ELR (cell line): ENCODE data around the gene LIPI.
"Not testable (repeated sequence)": the region's sequence is repeated elsewhere in the genome, so short reads cannot be mapped to it uniquely, and the experiment has no call there.

ENCODE experiments used
- DNase-seq: peaks from one replicate; pipeline ENCODE4 v3.0.0-alpha.2; 2015; ENCODE audit warnings: low read depth

The LIPI gene

GRCh38 chr21:14210738-14211137 lies at the start of gene LIPI:
Gene LIPI, minus strand, starts transcription at chr21:14210955. Its CDS starts 110 bp downstream, at chr21:14210845.
- no peak for DNase-seq

- no peak for DNase-seq
These were observed 49.5 kb upstream of the LIPI start for GRCh38 chr21:14260174-14260764.

- peak; percentile 48 for DNase-seq
These were observed 49.0 kb upstream of the LIPI start for GRCh38 chr21:14259747-14260146.

DNA sequence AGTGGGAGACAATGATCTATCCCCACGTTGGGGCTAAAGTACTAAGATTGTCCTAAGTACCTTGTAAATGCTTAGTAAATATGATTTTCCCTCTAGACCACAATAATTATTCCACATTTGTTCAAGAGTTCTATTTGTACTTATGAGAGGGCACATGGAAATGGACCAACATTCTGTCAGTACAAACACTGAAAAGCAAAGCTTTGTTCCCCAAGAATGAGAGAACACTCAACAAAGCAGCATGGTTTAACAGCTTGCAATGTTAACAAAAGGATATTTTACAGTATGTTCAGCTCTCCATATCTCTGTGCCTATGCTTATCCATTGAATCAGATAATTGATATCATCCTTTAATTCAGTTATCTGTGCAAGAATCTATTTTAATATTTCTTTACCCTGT lies 40.6 kb upstream of the LIPI start:
- no peak for DNase-seq

GRCh38 chr21:14245711-14246110 lies 35.0 kb upstream of the LIPI start:
- DNase-seq: no peak

DNA sequence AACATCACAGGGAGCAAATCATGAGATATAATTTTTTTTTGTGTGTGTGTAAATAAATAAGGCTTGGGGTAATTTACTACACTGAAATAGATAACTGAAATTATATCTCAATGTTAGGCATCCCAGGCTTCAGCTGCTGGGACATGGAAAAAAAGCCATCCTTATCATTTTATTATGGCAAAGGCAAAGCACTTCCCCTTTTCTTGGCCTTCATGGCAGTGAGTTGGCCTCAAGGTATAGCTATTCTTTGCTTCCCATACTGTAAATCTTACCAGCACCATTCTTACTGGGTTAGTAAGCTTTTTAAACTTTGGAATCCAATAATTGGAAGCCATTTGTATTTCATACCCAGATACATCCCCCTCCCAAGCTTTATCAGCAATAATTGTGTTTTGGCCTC lies 34.2 kb upstream of the LIPI start:
- DNase-seq: no peak

- no peak for DNase-seq
These were observed 33.1 kb upstream of the LIPI start for GRCh38 chr21:14243874-14244273.

DNA sequence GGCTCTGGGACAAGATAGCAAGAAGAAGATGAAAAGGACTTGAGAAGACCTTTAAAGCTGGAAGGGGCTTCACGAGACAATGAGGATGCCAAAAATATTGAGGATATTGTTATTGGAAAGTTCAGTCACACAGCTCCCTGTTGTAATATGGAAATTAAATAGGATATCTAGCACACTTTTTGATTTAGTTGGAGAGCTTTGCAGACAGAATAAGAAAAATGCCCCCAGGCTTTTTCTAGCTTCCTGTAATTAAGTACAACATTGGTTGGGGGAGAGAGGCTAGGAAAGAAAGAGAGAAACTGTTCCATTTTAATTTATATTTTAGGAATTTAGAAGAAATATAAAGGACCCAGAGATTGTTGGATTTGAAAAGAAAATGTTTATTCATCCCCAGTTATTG lies 32.7 kb upstream of the LIPI start:
- DNase-seq: no peak

- DNase-seq: no peak
These were observed 30.5 kb upstream of the LIPI start for GRCh38 chr21:14241297-14241696.

- DNase-seq: no peak
These were observed 28.5 kb upstream of the LIPI start for GRCh38 chr21:14239281-14239680.

DNA sequence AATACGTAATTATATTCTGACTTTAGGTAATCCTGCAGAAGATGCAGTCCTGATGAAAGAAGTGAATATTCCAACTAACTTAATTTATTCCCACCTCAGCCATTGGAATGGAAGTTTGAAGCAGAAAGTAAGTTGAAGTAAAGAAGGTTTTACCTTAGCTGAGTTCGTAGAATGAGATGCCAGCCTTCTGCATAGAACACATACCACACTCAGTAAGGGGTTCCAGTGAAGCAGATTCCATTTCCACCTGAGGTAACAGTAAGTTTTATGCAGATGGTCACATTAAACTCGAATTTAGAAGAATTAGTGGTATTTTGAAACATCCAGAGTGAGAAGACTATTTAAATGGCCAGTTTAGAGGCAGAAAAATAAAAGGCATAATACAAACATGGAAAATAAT lies 25.4 kb upstream of the LIPI start:
- no peak for DNase-seq

DNA sequence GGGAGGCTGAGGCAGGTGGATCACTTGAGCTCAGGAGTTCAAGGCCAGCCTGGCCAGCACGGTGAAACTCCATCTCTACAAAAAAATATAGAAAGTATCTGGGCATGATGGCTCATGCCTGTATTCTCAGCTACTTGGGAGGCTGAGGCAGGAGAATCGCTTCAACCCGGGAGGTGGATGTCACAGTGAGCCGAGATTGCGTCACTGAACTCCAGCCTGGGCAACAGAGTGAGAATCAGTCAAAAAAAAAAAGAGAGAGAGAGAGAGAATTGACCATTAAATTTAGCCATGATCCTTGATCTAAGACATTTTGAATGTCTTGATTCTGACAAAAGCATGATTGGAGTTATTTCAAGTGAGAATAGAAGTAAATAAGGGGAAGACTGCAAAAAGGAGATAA lies 24.3 kb upstream of the LIPI start:
- no peak for DNase-seq

DNA sequence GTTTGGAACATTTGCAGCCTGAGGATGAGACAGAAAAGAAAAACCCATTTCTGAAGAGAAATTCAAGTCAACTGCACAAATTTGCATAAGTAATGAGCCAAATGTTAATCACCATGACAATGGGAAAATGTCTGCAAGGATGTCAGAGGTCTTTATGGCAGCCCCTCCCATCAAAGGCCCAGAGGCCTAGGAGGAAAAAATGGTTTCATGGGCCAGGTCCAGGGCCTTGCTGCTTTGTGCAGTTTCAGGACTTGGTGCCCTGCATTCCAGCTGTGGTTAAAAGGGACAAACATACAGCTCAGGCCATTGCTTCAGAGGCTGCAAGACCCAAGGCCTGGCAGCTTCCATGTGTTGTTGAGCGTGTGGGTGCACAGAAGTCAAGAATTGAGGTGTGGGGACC lies 18.6 kb upstream of the LIPI start:
- no peak for DNase-seq

DNA sequence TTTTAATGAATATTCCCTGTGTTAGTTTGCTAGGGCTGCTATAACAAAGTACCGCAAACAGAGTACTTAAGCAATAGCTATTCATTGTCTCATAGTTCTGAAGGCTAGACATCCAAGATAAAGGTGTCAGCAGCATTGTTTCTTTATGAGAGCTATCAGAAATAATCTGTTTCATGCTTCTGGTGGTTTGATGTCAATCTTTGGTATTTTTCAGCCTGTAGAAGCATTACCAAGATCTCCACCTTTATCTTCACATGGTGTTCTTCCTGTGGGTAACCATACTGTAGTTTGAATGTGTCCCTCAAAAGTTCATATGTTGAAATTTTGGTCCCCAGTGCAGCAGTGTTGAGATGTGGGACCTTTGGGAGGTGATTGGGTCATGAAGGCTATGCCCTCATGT lies 12.6 kb upstream of the LIPI start:
- no peak for DNase-seq

DNA sequence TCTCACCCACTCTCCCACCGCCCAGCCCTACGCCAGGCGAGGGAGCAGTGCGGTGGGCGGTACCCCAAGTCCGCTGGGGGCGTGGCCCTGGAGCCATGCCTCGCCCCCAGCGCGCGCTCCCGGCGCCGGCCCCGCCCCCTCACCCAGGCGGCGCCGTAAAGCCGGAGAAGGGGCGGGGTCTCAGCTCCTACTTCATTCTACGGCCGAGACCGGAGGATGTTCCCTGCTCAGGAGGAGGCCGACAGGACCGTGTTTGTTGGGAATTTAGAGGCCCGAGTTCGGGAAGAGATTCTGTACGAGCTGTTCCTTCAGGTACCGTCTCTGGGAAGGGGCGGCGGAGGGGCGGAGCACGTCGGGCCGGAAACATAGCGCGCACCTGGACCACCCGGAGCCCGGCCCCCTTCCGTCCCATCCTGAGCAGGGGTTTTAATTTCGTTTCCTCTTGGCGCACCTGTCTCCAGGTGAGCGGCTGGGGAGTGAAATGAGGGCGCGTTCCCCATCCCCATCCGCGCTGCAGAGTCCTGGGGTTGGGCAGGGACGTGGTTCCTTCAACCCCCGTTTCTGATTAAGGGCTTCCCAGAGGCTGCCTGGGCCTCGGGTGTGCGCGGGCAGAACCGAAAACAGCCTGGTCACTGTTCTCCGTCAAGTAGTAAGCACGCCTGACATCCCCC lies 5.4 kb upstream of the LIPI start, which contains the start of gene RBM11:
Gene RBM11 (plus strand): TSS at position 187 of the 671 bp plus-strand sequence. CDS start 30 bp downstream, at position 217.
- DNase-seq: peak; percentile 38

DNA sequence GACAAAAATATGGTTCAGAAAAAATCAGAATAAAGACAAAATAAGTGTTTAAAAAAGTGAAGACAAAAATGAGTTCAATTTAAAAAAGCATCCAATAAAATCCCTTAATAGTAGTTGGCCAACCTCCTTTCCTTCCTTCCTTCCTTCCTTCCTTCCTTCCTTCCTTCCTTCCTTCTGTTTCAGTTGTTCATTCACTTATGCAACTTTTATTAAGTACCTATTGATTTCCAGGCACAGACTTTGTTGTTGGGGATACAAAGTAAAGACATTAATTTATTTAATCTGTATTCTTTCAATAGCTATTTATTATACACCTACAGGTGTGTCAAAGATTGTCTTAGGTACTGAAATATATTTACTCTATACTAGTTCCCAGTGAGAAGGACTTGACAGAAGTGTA lies 2.4 kb upstream of the LIPI start:
- no peak for DNase-seq

DNA sequence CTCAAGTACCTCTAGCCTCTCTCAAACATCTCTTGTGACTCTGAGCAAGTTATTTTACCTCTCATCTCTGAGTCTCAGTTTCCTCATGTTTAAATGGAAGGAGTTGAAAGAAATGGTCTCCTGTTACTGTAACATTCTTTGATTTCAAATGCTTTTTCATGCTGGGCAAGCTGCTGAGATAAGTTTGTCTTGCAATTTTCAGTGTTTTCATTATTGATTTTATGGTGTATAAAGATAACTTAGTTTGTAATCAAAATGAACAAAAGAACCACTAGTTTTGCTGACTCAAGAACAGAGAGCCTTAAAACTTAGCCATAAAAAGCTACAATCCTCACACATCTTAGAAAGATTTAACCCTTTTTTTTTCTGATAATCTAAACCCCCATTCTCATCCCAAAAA lies 4.5 kb downstream of the LIPI start:
- DNase-seq: no peak

DNA sequence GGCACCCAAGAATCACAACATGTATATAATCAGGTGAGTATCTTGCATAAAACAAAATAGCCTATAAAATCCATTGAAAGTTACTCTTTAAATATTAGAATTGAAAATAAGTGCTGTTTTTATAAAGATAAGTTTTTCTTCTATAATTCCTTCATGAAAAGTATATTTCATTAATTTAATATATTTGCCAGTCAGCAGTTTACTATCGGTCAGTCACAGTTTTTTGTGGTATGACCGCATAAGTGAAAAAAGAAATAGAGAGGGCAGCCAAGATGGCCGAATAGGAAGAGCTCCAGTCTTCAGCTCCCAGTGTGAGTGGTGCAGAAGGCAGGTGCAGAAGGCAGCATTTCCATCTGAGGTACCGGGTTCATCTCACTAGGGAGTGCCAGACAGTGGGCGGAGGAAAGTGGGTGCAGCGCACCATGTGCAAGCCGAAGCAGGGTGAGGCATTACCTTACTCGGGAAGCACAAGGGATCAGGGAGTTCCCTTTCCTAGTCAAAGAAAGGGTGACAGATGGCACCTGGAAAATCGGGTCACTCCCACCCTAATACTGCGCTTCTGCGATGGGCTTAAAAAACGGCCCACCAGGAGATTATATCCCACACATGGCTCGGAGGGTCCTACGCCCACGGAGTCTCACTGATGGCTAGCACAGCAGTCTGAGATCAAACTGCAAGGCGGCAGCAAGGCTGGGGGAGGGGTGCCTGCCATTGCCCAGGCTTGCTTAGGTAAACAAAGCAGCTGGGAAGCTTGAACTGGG lies 44.1 kb downstream of the LIPI start:
- not testable (repeated sequence) for DNase-seq

GRCh38 chr21:14143999-14144398 lies 66.8 kb downstream of the LIPI start:
- no peak for DNase-seq

DNA sequence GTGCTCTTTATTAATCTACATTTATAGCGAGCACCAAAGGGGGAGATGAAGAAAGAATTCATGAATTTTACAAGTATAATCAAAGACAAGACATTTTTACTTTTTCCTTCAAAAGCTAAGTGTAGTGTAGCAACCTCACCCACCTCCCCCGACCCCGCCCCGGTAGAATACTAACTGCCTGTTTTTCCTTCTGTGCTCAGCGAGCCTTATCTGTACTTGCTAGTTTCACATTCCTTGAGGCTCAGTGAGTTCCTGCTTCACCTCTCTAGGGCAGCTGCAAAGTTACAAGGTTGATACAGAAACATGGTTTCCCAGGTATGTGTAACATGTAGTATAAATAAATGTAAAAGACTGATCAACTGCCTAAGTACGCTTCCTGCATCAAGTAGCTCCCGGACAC lies 86.5 kb downstream of the LIPI start:
- DNase-seq: no peak

GRCh38 chr21:14121719-14122118 lies 89.0 kb downstream of the LIPI start:
- DNase-seq: no peak

- DNase-seq: peak; percentile 6
These were observed 90.5 kb downstream of the LIPI start for GRCh38 chr21:14120091-14120734.

DNA sequence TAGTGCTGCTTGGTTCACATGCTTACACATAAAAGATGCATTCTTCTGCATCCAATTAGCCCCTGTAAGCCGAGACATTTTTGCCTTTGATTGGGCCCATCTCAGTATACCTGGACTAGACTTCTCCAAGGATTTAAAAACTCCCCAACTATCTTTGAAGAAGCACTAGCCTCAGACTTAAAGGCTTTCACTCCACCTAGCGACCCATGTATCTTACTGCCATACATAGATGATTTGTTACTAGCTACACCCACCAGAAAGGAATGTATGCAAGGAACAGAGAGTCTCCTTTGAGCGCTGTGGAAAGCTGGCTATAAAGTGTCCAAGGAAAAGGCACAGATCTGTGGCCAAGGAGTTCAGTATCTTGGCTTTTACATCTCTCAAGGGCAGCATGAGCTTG lies 91.7 kb downstream of the LIPI start:
- DNase-seq: no peak
